ENCODE data around the gene SUPT6H.

SUPT6H gene

GRCh38 chr17:28685366-28685765, 23.4 kb downstream of the SUPT6H start:
- H3K4me3 ChIP-seq (ENCODE audit: control insufficient read depth, low read depth, low read length): no peak overlapping the region
- no peak for DNase-seq (ENCODE audit: low read depth)
- no peak for TF ChIP-seq CTCF (conservative IDR thresholded peaks at IDR 0.05; ENCODE audit: control insufficient read depth, insufficient read depth, low read depth, low read length)

DNA sequence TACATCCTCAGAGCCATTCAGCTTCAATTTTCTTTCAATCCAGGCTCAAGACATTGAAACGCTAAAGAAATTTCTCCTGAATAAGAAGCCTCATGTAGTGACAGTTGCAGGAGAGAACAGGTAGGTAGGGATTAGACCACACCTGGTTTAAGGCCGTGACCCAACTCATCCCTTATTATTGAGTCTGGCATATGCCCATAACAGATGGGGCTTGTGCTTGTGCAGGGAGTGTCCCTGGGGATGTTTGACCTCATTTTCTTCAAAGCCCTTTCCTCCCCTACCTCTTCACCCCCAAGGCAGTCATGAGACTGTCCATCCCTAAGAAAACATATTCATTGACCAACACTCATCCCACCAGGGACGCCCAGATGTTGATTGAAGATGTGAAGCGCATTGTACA, 24.3 kb downstream of the SUPT6H start:
- no peak for TF ChIP-seq CTCF (conservative IDR thresholded peaks at IDR 0.05; ENCODE audit: control insufficient read depth, insufficient read depth, low read depth, low read length)
- no peak overlapping the region for H3K4me3 ChIP-seq (ENCODE audit: control insufficient read depth, low read depth, low read length)
- DNase-seq (ENCODE audit: low read depth): no peak

GRCh38 chr17:28688481-28688880, 26.5 kb downstream of the SUPT6H start:
- DNase-seq (ENCODE audit: low read depth): no peak
- no peak overlapping the region for H3K4me3 ChIP-seq (ENCODE audit: control insufficient read depth, low read depth, low read length)
- no peak for TF ChIP-seq CTCF (conservative IDR thresholded peaks at IDR 0.05; ENCODE audit: control insufficient read depth, insufficient read depth, low read depth, low read length)

GRCh38 chr17:28689011-28689410, 27.0 kb downstream of the SUPT6H start:
- H3K4me3 ChIP-seq (ENCODE audit: control insufficient read depth, low read depth, low read length): no peak overlapping the region
- TF ChIP-seq CTCF (conservative IDR thresholded peaks at IDR 0.05; ENCODE audit: control insufficient read depth, insufficient read depth, low read depth, low read length): no peak
- DNase-seq (ENCODE audit: low read depth): no peak

DNA sequence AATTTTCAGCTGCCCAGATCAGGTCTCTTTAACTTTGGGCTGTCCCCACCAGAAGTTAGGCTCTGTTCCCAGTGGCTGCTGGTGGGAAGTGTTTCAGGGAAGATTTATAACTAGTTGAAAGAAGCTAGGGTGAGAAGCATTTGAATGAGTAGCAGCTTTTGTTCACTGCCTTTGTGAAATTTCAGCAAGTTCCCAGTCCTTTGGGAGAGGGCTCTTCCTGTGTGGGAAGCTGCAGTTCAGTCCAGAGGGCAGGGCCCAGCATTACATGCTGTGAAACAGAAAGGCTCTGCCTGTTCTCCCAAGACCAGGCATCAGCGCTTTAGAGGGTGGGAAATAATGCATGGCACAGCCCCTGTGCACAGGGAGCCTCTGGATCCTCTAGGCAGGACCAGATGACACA, 31.9 kb downstream of the SUPT6H start:
- no peak for TF ChIP-seq CTCF (conservative IDR thresholded peaks at IDR 0.05; ENCODE audit: control insufficient read depth, insufficient read depth, low read depth, low read length)
- no peak overlapping the region for H3K4me3 ChIP-seq (ENCODE audit: control insufficient read depth, low read depth, low read length)
- DNase-seq (ENCODE audit: low read depth): no peak

- no peak overlapping the region for H3K4me3 ChIP-seq (ENCODE audit: control insufficient read depth, low read depth, low read length)
- DNase-seq (ENCODE audit: low read depth): peak; percentile 37
- TF ChIP-seq CTCF (conservative IDR thresholded peaks at IDR 0.05; ENCODE audit: control insufficient read depth, insufficient read depth, low read depth, low read length): no peak
Measured at GRCh38 chr17:28698253-28698941, 36.4 kb downstream of the SUPT6H start.

DNA sequence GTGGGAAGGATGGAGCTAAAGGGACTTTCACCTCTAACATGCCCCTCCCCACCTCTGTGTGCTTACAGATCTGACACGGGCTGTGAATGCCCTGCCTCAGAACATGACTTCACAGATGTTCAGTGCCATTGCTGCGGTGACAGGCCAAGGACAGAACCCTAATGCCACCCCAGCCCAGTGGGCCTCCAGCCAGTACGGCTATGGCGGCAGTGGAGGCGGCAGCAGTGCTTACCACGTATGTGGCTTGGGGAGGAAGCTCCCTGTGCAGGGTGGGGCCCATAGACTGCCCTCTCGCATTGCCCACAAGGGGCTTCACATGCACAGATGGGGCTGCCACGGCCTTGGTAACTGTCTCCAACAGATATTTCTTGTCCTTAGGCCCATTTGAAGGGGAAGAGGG, 38.3 kb downstream of the SUPT6H start:
- TF ChIP-seq CTCF (conservative IDR thresholded peaks at IDR 0.05; ENCODE audit: control insufficient read depth, insufficient read depth, low read depth, low read length): no peak
- no peak for DNase-seq (ENCODE audit: low read depth)
- no peak overlapping the region for H3K4me3 ChIP-seq (ENCODE audit: control insufficient read depth, low read depth, low read length)

Measured in fibroblast of mammary gland (primary cell).